HG03095 (cell line): ENCODE data around the gene MNT.

Experiments used
- ATAC-seq: cut with Tn5 transposase; IDR thresholded peaks from one replicate; pipeline ENCODE4 v1.9.1; 2021; ENCODE audit warnings: moderate library complexity; ENCODE audit not compliant: unreplicated experiment

The MNT gene

DNA sequence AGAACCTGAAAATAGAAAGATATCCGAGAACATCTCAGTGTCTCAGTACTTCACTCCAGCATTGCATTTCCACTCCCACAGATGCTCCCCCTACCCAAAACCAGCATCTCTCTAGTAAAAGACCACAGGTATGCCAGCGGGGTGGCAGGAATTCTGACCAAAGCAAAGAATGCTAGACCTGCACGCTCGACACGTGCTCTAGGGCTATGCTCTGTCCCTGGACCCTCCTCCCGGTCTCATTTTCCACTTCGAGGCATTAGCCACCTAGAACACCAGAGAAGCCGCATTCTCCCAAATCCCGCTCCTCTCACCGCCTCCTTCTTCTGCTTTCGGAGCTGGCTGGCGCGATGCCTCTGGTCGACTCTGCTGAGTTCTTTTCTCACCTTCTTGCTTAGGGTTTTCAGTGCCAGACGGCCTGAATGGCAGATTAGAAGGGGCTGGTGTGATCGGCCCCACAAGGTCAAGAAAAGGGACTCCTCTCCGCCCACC, 65.1 kb downstream of the MNT start:
- no peak for ATAC-seq
